Measurements from ENCODE around the gene DDX3X. TPM values are rescaled to one million over a fixed set of nuclear protein-coding genes. Genes with fewer than 3 reads are reported as not detected.

Gene DDX3X
- total and polyA plus RNA-seq, 2 of the 13 experiments (the other 11 are each of a cell fraction or from before 2014, with no cell fraction given): 53.5 to 239 TPM

GRCh38 chrX:41327341-41327740, 6.6 kb upstream of the DDX3X start (continued):
- no peak for TF ChIP-seq ZNF83 (CRISPR knock-in tag; IDR thresholded peaks at IDR 0.05; ENCODE audit: borderline replicate concordance)
- TF ChIP-seq MBD4 (IDR thresholded peaks at IDR 0.05; ENCODE audit: borderline replicate concordance, low read length): no peak
- peak; percentile 40 for TF ChIP-seq HNF4A (CRISPR knock-in tag; IDR thresholded peaks at IDR 0.05)

- ATAC-seq: no peak
- POLR2A ChIA-PET: no interaction called here
- TF ChIP-seq MEF2D (CRISPR knock-in tag; IDR thresholded peaks at IDR 0.05) (no peak), DNMT1 (CRISPR knock-in tag; IDR thresholded peaks at IDR 0.05) (no peak), ZNF784 (CRISPR knock-in tag; IDR thresholded peaks at IDR 0.05; ENCODE audit: borderline replicate concordance) (no peak), MYPOP (CRISPR knock-in tag; IDR thresholded peaks at IDR 0.05) (no peak), GZF1 (CRISPR knock-in tag; IDR thresholded peaks at IDR 0.05) (no peak), PRDM10 (CRISPR knock-in tag; IDR thresholded peaks at IDR 0.05; ENCODE audit: low read depth) (no peak), HMGA1 (CRISPR knock-in tag; conservative IDR thresholded peaks at IDR 0.05) (no peak), ZNF562 (CRISPR knock-in tag; IDR thresholded peaks at IDR 0.05; ENCODE audit: borderline replicate concordance) (no peak), KDM2A (CRISPR knock-in tag; IDR thresholded peaks at IDR 0.05; ENCODE audit: borderline replicate concordance, low read depth) (no peak), ZNF274 (CRISPR knock-in tag; IDR thresholded peaks at IDR 0.05) (no peak), MED13 (CRISPR knock-in tag; IDR thresholded peaks at IDR 0.05) (no peak), TIGD3 (CRISPR knock-in tag; IDR thresholded peaks at IDR 0.05; ENCODE audit: borderline replicate concordance) (no peak), ETV5 (CRISPR knock-in tag; IDR thresholded peaks at IDR 0.05; ENCODE audit: borderline replicate concordance) (no peak), CREBL2 (CRISPR knock-in tag; IDR thresholded peaks at IDR 0.05; ENCODE audit: borderline replicate concordance) (no peak), ZNF564 (CRISPR knock-in tag; IDR thresholded peaks at IDR 0.05) (no peak)
These were observed 4.9 kb upstream of the DDX3X start for GRCh38 chrX:41329101-41329500.

More at GRCh38 chrX:41329101-41329500, 4.9 kb upstream of the DDX3X start:
- WGBS (ENCODE audit: low lambda C conversion rate): 69% methylated on average over 2 of the region's 3 CpGs
- Histone ChIP-seq H3K4me1 (ENCODE audit: insufficient read depth, low read length) (peaks cover 28% of the 10 kb centered on the region), H2AFZ (ENCODE audit: low read length) (no peak overlapping the region), H3K27ac (ENCODE audit: extremely low read length, insufficient read depth, low read length) (no peak overlapping the region), H3K9ac (ENCODE audit: insufficient read depth, low read depth, low read length) (no peak overlapping the region), H3K9me3 (ENCODE audit: low read length) (no peaks in the 10 kb centered on the region), H3K36me3 (replicated peaks in 1 of 2; ENCODE audit: control insufficient read depth in 1 of 2, insufficient read depth in 2 of 2, low read length in 2 of 2) (no peaks in the 10 kb centered on the region), H3K27me3 (ENCODE audit: control insufficient read depth in 1 of 2, insufficient read depth in 2 of 2, low read length in 2 of 2) (no peaks in the 10 kb centered on the region; a peak in 1 of 5 replicates), H3K4me2 (ENCODE audit: low read depth, low read length) (no peak overlapping the region), H4K20me1 (ENCODE audit: insufficient read depth, low read length) (no peaks in the 10 kb centered on the region), H3K79me2 (ENCODE audit: insufficient read depth, low read length) (peaks cover 8% of the 10 kb centered on the region), H3K4me3 (replicated peaks in 1 of 3; ENCODE audit: insufficient read depth in 1 of 3, low read depth in 2 of 3, low read length in 3 of 3) (no peak overlapping the region)
- in situ Hi-C loops (cut with HindIII; ENCODE audit: extremely low pct_ligation_motif_present, low pct_unique_long_range_greater_than_20kb): no loop called here
- no peak for FAIRE-seq
- BruUV-seq (replicated peaks): no TSS peak
- CTCF ChIA-PET (ENCODE audit: low intra/inter-chr PET ratio, low total read pairs): no interaction called here
- intact Hi-C loops (cut with micrococcal nuclease; ENCODE audit: unreplicated experiment): no loop called here
- DNase-seq (ENCODE audit: low spot score): no peak

Data from HepG2 (cell line).